GM21723 (cell line): ENCODE data around the gene CNPY1.
"Not testable (repeated sequence)": the region's sequence is repeated elsewhere in the genome, so short reads cannot be mapped to it uniquely, and the experiment has no call there.

Experiments used
- ATAC-seq: cut with Tn5 transposase; IDR thresholded peaks from one replicate; pipeline ENCODE4 v1.9.1; 2021; ENCODE audit warnings: mild to moderate bottlenecking, moderate library complexity; ENCODE audit not compliant: unreplicated experiment

CNPY1 gene

GRCh38 chr7:155579565-155579964 lies 33.2 kb upstream of the CNPY1 start:
- no peak for ATAC-seq

GRCh38 chr7:155578016-155578415 lies 31.7 kb upstream of the CNPY1 start:
- ATAC-seq, result no peak

- no peak for ATAC-seq
Measured at GRCh38 chr7:155577509-155577905, 31.1 kb upstream of the CNPY1 start.

- ATAC-seq, result no peak
Measured at GRCh38 chr7:155576900-155577508, 30.6 kb upstream of the CNPY1 start.

GRCh38 chr7:155576416-155576815 lies 30.1 kb upstream of the CNPY1 start:
- no peak for ATAC-seq

- no peak for ATAC-seq
Measured at GRCh38 chr7:155574556-155575290, 28.4 kb upstream of the CNPY1 start.

- ATAC-seq, result no peak
Measured at GRCh38 chr7:155571581-155572345, 25.4 kb upstream of the CNPY1 start.

- ATAC-seq, result no peak
Measured at GRCh38 chr7:155570991-155571390, 24.6 kb upstream of the CNPY1 start.

- ATAC-seq, result no peak
Measured at GRCh38 chr7:155570171-155570958, 24.0 kb upstream of the CNPY1 start.

GRCh38 chr7:155569681-155570080 lies 23.3 kb upstream of the CNPY1 start:
- ATAC-seq, result no peak

GRCh38 chr7:155568842-155569494 lies 22.6 kb upstream of the CNPY1 start:
- no peak for ATAC-seq

- no peak for ATAC-seq
Measured at GRCh38 chr7:155568333-155568660, 21.9 kb upstream of the CNPY1 start.

GRCh38 chr7:155567646-155568332 lies 21.4 kb upstream of the CNPY1 start:
- ATAC-seq, result no peak

GRCh38 chr7:155566011-155566836 lies 19.9 kb upstream of the CNPY1 start:
- ATAC-seq, result no peak

GRCh38 chr7:155565596-155565995 lies 19.2 kb upstream of the CNPY1 start:
- ATAC-seq, result no peak

- ATAC-seq, result not testable (repeated sequence)
Measured at GRCh38 chr7:155562976-155563375, 16.6 kb upstream of the CNPY1 start.

- no peak for ATAC-seq
Measured at GRCh38 chr7:155562106-155562505, 15.7 kb upstream of the CNPY1 start.

- no peak for ATAC-seq
Measured at GRCh38 chr7:155560982-155561686, 14.8 kb upstream of the CNPY1 start.
